WTC11 (cell line): ENCODE measurements around the gene RAB5IF. TPM values are rescaled to one million over a fixed set of nuclear protein-coding genes. Genes with fewer than 3 reads are reported as not detected.

Experiments
- ATAC-seq: fragments of 200-7000 bp; cut with Tn5 transposase; 2 replicates; pipeline ENCODE4 v1.10.0; 2021; ENCODE audit warnings: mild to moderate bottlenecking, moderate library complexity
- CTCF ChIA-PET: fragments of 300-600 bp; sonication (Branson Sonifier 250); formaldehyde crosslinking; loops from one replicate; lab custom pipeline; 2021; ENCODE audit warnings: antibody characterized with exemption; lab: Charles Lee
- POLR2A ChIA-PET: fragments of 350-600 bp; sonication (Branson Sonifier 250); formaldehyde crosslinking; loops from one replicate; lab custom pipeline; 2021; ENCODE audit warnings: antibody characterized with exemption; lab: Charles Lee
- DNase-seq: peaks from one replicate; pipeline ENCODE4 v3.0.0; 2021; ENCODE audit warnings: low spot score
- H3K27ac Mint-ChIP-seq: 2 replicates; pipeline ENCODE4 v1.8.0; 2021; ENCODE audit warnings: mixed read lengths
- H3K27me3 Mint-ChIP-seq: 2 replicates; pipeline ENCODE4 v1.8.0; 2021; ENCODE audit warnings: low read depth, mild to moderate bottlenecking, moderate library complexity, mixed read lengths
- H3K36me3 Mint-ChIP-seq: 2 replicates; pipeline ENCODE4 v1.8.0; 2021; ENCODE audit warnings: mixed read lengths
- H3K4me1 Mint-ChIP-seq: 2 replicates; pipeline ENCODE4 v1.8.0; 2022; ENCODE audit warnings: mixed read lengths
- H3K4me3 Mint-ChIP-seq: 2 replicates; pipeline ENCODE4 v1.8.0; 2021; ENCODE audit warnings: mild to moderate bottlenecking, moderate library complexity, mixed read lengths
- H3K9me3 Mint-ChIP-seq: 2 replicates; pipeline ENCODE4 v1.8.0; 2021; ENCODE audit warnings: mixed read lengths
- AR ChIP-seq: fragments of 250-450 bp; sonication (Bioruptor Pico); IDR thresholded peaks from 2 replicates; pipeline ENCODE4 v1.9.0; 2021; ENCODE audit warnings: mild to moderate bottlenecking
- CBFB ChIP-seq: sonication (generic); formaldehyde crosslinking; IDR thresholded peaks from 2 replicates; pipeline ENCODE4 v1.8.1; 2022; ENCODE audit warnings: mild to moderate bottlenecking, low read depth, missing genetic modification reagents
- CREB1 ChIP-seq: sonication (generic); formaldehyde crosslinking; IDR thresholded peaks from 2 replicates; pipeline ENCODE4 v1.8.0; 2023; ENCODE audit warnings: mild to moderate bottlenecking, missing genetic modification reagents
- CREM ChIP-seq: sonication (generic); formaldehyde crosslinking; IDR thresholded peaks from 2 replicates; pipeline ENCODE4 v1.8.1; 2022; ENCODE audit warnings: mild to moderate bottlenecking, missing genetic modification reagents, moderate library complexity
- ELF4 ChIP-seq: sonication (generic); formaldehyde crosslinking; IDR thresholded peaks from 2 replicates; pipeline ENCODE4 v1.8.1; 2022; ENCODE audit warnings: low read depth, mild to moderate bottlenecking, moderate library complexity, missing genetic modification reagents
- EMX1 ChIP-seq: fragments of 250-450 bp; sonication (Bioruptor Pico); IDR thresholded peaks from 2 replicates; pipeline ENCODE4 v1.8.0; 2021; ENCODE audit warnings: mild to moderate bottlenecking
- GRHL2 ChIP-seq: fragments of 250-450 bp; sonication (Bioruptor Pico); IDR thresholded peaks from 2 replicates; pipeline ENCODE4 v1.8.0; 2022; ENCODE audit warnings: mild to moderate bottlenecking, moderate library complexity; ENCODE audit not compliant: insufficient replicate concordance, severe bottlenecking
- IRF2 ChIP-seq: sonication (generic); formaldehyde crosslinking; IDR thresholded peaks from 2 replicates; pipeline ENCODE4 v1.8.0; 2022; ENCODE audit warnings: low read depth, missing genetic modification reagents, borderline replicate concordance
- NR2C2 ChIP-seq: sonication (generic); formaldehyde crosslinking; IDR thresholded peaks from 2 replicates; pipeline ENCODE4 v1.8.0; 2022; ENCODE audit warnings: mild to moderate bottlenecking, missing genetic modification reagents
- ZNF121 ChIP-seq: sonication (generic); formaldehyde crosslinking; IDR thresholded peaks from 2 replicates; pipeline ENCODE4 v1.8.0; 2023; ENCODE audit warnings: missing genetic modification reagents
- ZNF396 ChIP-seq: fragments of 250-450 bp; sonication (Bioruptor Pico); IDR thresholded peaks from 2 replicates; pipeline ENCODE4 v1.8.0; 2021; ENCODE audit warnings: mild to moderate bottlenecking, moderate library complexity, borderline replicate concordance
- ZNF512 ChIP-seq: sonication (generic); formaldehyde crosslinking; IDR thresholded peaks from 2 replicates; pipeline ENCODE4 v1.8.1; 2022; ENCODE audit warnings: missing genetic modification reagents, borderline replicate concordance
- total RNA-seq: library from RNA; stranded (reverse); gene quantifications from 3 replicates; pipeline ENCODE4 v1.2.3, GENCODE V29; 2021

Gene RAB5IF
- total RNA-seq, 1 experiment from 2014 or later, result 88.4 TPM

GRCh38 chr20:36614781-36615557 is 9.4 kb downstream of the RAB5IF start:
- Mint-ChIP-seq H3K4me3 (no peak overlapping the region), H3K4me1 (no peaks in the 10 kb centered on the region), H3K27ac (peak overlapping the region; percentile 22; the same call in 1 of the 2 replicates), H3K9me3 (no peaks in the 10 kb centered on the region), H3K27me3 (no peaks in the 10 kb centered on the region), H3K36me3 (peaks cover 30% of the 10 kb centered on the region)
- ATAC-seq, result no peak
- no peak for DNase-seq
- CTCF ChIA-PET, result interaction anchor here (1.4 kb wide), 2 partner anchors 10 to 248 kb away, joined by 4 to 5 read pairs; partner anchors contain the start of gene RAB5IF
- POLR2A ChIA-PET, result no interaction called here
- TF ChIP-seq GRHL2 (CRISPR knock-in tag), result no peak
- no peak for TF ChIP-seq CBFB
- TF ChIP-seq CREB1 (CRISPR knock-in tag), result no peak
- no peak for TF ChIP-seq ZNF121

GRCh38 chr20:36620917-36621316 is 15.3 kb downstream of the RAB5IF start:
- no peaks in the 10 kb centered on the region for H3K36me3 Mint-ChIP-seq
- no peaks in the 10 kb centered on the region for H3K27me3 Mint-ChIP-seq
- ChIA-PET CTCF (interaction anchor here (0.7 kb wide), 1 partner anchor 12 kb away, joined by 6 read pairs; no protein-coding TSS in a partner anchor), POLR2A (no interaction called here)
- H3K4me3 Mint-ChIP-seq, result no peak overlapping the region
- DNase-seq (no peak), ATAC-seq (no peak)
- no peaks in the 10 kb centered on the region for H3K9me3 Mint-ChIP-seq
- H3K4me1 Mint-ChIP-seq, result peaks cover 9% of the 10 kb centered on the region
- no peak overlapping the region for H3K27ac Mint-ChIP-seq
- TF ChIP-seq AR (CRISPR knock-in tag) (no peak), ELF4 (no peak), ZNF396 (CRISPR knock-in tag) (no peak)

GRCh38 chr20:36623444-36623843 is 17.9 kb downstream of the RAB5IF start:
- ATAC-seq (no peak), DNase-seq (no peak)
- no peaks in the 10 kb centered on the region for H3K36me3 Mint-ChIP-seq
- no peaks in the 10 kb centered on the region for H3K9me3 Mint-ChIP-seq
- H3K4me3 Mint-ChIP-seq, result no peak overlapping the region
- no peak overlapping the region for H3K27ac Mint-ChIP-seq
- CTCF ChIA-PET, result interaction anchor here (0.8 to 2.6 kb wide), 7 partner anchors 11 to 246 kb away, joined by 3 to 12 read pairs (median 6); partner anchors contain the start of genes MYL9 and RAB5IF
- H3K27me3 Mint-ChIP-seq, result no peaks in the 10 kb centered on the region
- TF ChIP-seq ZNF512 (CRISPR knock-in tag) (no peak), CREM (no peak), ELF4 (no peak), EMX1 (CRISPR knock-in tag) (no peak), NR2C2 (CRISPR knock-in tag) (no peak), IRF2 (CRISPR knock-in tag) (no peak)
- H3K4me1 Mint-ChIP-seq, result peaks cover 9% of the 10 kb centered on the region
- POLR2A ChIA-PET, result interaction anchor here (0.5 kb wide), 1 partner anchor 13 kb away, joined by 3 read pairs; no protein-coding TSS in a partner anchor
